Neural cell (in vitro differentiated cells): Measurements from ENCODE around the gene PARG.
"Not testable (repeated sequence)": the region's sequence is repeated elsewhere in the genome, so short reads cannot be mapped to it uniquely, and the experiment has no call there.

Experiments used
- CTCF ChIP-seq: fragments of 450-650 bp; IDR thresholded peaks from 2 replicates; pipeline ENCODE4 v1.5.1; 2014; ENCODE audit warnings: antibody characterized with exemption, mild to moderate bottlenecking, moderate library complexity; ENCODE audit not compliant: poor library complexity, severe bottlenecking
- EZH2 ChIP-seq: fragments of 200-600, 300-800 bp; shearing (Covaris generic), sonication (generic); IDR thresholded peaks from 2 replicates; pipeline ENCODE4 v1.6.1; 2014; ENCODE audit warnings: antibody characterized with exemption, low read length, borderline replicate concordance, mild to moderate bottlenecking; ENCODE audit not compliant: insufficient read depth, poor library complexity, severe bottlenecking
- REST ChIP-seq: IDR thresholded peaks from 2 replicates; pipeline ENCODE4 v1.6.1; 2012; ENCODE audit warnings: borderline replicate concordance
- SMC3 ChIP-seq: fragments of 450-650 bp; conservative IDR thresholded peaks from 2 replicates; pipeline ENCODE4 v1.6.1; 2014; ENCODE audit warnings: antibody characterized with exemption, mild to moderate bottlenecking, moderate library complexity; ENCODE audit not compliant: poor library complexity

- TF ChIP-seq REST, CTCF, SMC3, EZH2: not testable (repeated sequence)
Measured at GRCh38 chr10:49849520-49849919, 92.3 kb downstream of the PARG start.
